CD4-positive, alpha-beta T cell (primary cell): ENCODE measurements around the gene DSCAML1. TPM values are rescaled to one million over a fixed set of nuclear protein-coding genes. Genes with fewer than 3 reads are reported as not detected.

ENCODE experiments used
- ATAC-seq: fragments of 200-7000 bp; cut with Tn5 transposase; one replicate; pipeline ENCODE4 v1.10.0; 2022; ENCODE audit warnings: mild to moderate bottlenecking; ENCODE audit not compliant: poor library complexity
- CTCF ChIA-PET: fragments of 350-600 bp; sonication (Branson Sonifier 250); formaldehyde crosslinking; loops from one replicate; lab custom pipeline; 2021; ENCODE audit warnings: antibody characterized with exemption, inconsistent platforms; lab: Charles Lee
- POLR2A ChIA-PET: fragments of 350-600 bp; sonication (Branson Sonifier 250); formaldehyde crosslinking; loops from one replicate; lab custom pipeline; 2021; ENCODE audit warnings: antibody characterized with exemption, inconsistent platforms; lab: Charles Lee
- DNase-seq, 14 experiments: peaks; one replicate each; pipeline ENCODE4 v3.0.0-alpha.2; 2013 to 2020; ENCODE audit warnings: mixed read lengths in 2 of 14
- H3K27ac ChIP-seq, 2 donors: one replicate each; pipeline versions ENCODE4 v1.5.1 to v1.7.0; 2013; ENCODE audit warnings: low read length in 2 of 2, low read depth in 1 of 2, mild to moderate bottlenecking in 1 of 2
- H3K27me3 ChIP-seq, 2 experiments: 1 replicate in 1 of 2; 2 replicates in 1 of 2; pipeline versions ENCODE4 v1.6.1 to v1.7.0; 2013; ENCODE audit warnings: low read length in 2 of 2, control low read depth in 1 of 2, mild to moderate bottlenecking in 1 of 2, moderate library complexity in 1 of 2; ENCODE audit not compliant: insufficient read depth in 2 of 2, control insufficient read depth in 1 of 2
- H3K36me3 ChIP-seq: one replicate; pipeline ENCODE4 v1.6.1; 2013; ENCODE audit warnings: low read length, control low read depth; ENCODE audit not compliant: insufficient read depth
- H3K4me1 ChIP-seq: one replicate; pipeline ENCODE4 v1.6.1; 2013; ENCODE audit warnings: low read length, control low read depth; ENCODE audit not compliant: insufficient read depth
- H3K4me3 ChIP-seq: one replicate; pipeline ENCODE4 v1.5.1; 2013; ENCODE audit warnings: mild to moderate bottlenecking, low read length, moderate library complexity
- H3K9me3 ChIP-seq, 2 experiments: 1 replicate in 1 of 2; 2 replicates in 1 of 2; pipeline versions ENCODE4 v1.6.1 to v1.7.0; 2013; ENCODE audit warnings: low read length in 2 of 2, mild to moderate bottlenecking in 2 of 2, control low read depth in 1 of 2, moderate library complexity in 1 of 2; ENCODE audit not compliant: control insufficient read depth in 1 of 2, insufficient read depth in 1 of 2
- H3K27ac Mint-ChIP-seq: one replicate; pipeline ENCODE4 v1.8.0; 2020; ENCODE audit warnings: mixed read lengths
- H3K27me3 Mint-ChIP-seq: one replicate; pipeline ENCODE4 v1.8.0; 2021; ENCODE audit warnings: mixed read lengths
- H3K36me3 Mint-ChIP-seq: one replicate; pipeline ENCODE4 v1.8.0; 2021; ENCODE audit warnings: low read depth, mixed read lengths
- H3K4me1 Mint-ChIP-seq: one replicate; pipeline ENCODE4 v1.8.0; 2021; ENCODE audit warnings: low read depth, mixed read lengths
- H3K4me3 Mint-ChIP-seq: one replicate; pipeline ENCODE4 v1.8.0; 2020; ENCODE audit warnings: mild to moderate bottlenecking, mixed read lengths
- H3K9me3 Mint-ChIP-seq: one replicate; pipeline ENCODE4 v1.8.0; 2020; ENCODE audit warnings: mixed read lengths
- intact Hi-C, 2 experiments: fragments of 100-400 bp; cut with DNase I in 1 of 2; cut with micrococcal nuclease in 1 of 2; formaldehyde crosslinking; loops; one replicate each; pipeline versions ENCODE4 v1.15.1 to v1.9.0; 2023 to 2025; cut with DNase I, micrococcal nuclease
- total RNA-seq, 174 experiments: library from RNA in 2 of 174; stranded (reverse) in 2 of 174; gene quantifications; one replicate each; pipeline ENCODE4 v1.2.3 and lab custom pipeline; 2021 to 2026
- TF ChIP-seq, protein P1 (sequence below): fragments of 200-600 bp; IDR thresholded peaks from one replicate; pipeline ENCODE4 v1.8.0; 2022; ENCODE audit warnings: antibody characterized with exemption, mild to moderate bottlenecking

Gene DSCAML1
- total RNA-seq, 2 experiments from 2014 or later, result 0.22 to 0.61 TPM

DNA sequence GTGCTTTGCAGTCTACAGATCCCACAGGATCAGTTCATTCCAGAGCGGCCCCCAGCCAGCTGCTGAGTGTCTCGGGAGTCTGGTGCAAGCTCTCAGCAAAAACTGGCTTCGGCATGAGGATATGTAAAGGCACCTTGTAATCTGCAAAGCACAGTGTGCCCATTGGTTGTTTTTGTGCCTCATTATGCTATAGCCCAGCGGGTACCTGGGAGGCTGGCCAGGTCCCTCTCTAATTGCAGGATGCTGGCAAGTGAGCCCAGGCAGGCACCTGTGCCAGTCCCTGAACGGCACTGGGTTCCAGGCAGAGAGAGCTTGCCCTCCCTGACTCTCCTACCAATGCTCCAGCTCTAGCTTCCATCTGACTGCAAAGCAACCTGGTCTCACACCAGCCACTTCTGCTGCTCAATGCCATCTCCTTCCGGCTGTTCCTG lies 128.7 kb downstream of the DSCAML1 start:
- POLR2A ChIA-PET, result no interaction called here
- no peaks in the 10 kb centered on the region for H3K36me3 Mint-ChIP-seq
- TF ChIP-seq, protein P1, sequence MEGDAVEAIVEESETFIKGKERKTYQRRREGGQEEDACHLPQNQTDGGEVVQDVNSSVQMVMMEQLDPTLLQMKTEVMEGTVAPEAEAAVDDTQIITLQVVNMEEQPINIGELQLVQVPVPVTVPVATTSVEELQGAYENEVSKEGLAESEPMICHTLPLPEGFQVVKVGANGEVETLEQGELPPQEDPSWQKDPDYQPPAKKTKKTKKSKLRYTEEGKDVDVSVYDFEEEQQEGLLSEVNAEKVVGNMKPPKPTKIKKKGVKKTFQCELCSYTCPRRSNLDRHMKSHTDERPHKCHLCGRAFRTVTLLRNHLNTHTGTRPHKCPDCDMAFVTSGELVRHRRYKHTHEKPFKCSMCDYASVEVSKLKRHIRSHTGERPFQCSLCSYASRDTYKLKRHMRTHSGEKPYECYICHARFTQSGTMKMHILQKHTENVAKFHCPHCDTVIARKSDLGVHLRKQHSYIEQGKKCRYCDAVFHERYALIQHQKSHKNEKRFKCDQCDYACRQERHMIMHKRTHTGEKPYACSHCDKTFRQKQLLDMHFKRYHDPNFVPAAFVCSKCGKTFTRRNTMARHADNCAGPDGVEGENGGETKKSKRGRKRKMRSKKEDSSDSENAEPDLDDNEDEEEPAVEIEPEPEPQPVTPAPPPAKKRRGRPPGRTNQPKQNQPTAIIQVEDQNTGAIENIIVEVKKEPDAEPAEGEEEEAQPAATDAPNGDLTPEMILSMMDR, result no peak
- no peak overlapping the region for H3K27ac Mint-ChIP-seq
- no peak for DNase-seq
- H3K9me3 Mint-ChIP-seq, result no peaks in the 10 kb centered on the region
- Histone ChIP-seq H3K9me3 (no peaks in the 10 kb centered on the region), H3K27ac (no peak overlapping the region), H3K4me1 (no peaks in the 10 kb centered on the region), H3K4me3 (no peak overlapping the region), H3K27me3 (no peaks in the 10 kb centered on the region), H3K36me3 (no peaks in the 10 kb centered on the region)
- CTCF ChIA-PET, result no interaction called here
- H3K27me3 Mint-ChIP-seq, result peaks cover 5% of the 10 kb centered on the region
- ATAC-seq, result no peak
- intact Hi-C loops, result no loop called here
- no peak overlapping the region for H3K4me3 Mint-ChIP-seq
- H3K4me1 Mint-ChIP-seq, result no peaks in the 10 kb centered on the region

DNA sequence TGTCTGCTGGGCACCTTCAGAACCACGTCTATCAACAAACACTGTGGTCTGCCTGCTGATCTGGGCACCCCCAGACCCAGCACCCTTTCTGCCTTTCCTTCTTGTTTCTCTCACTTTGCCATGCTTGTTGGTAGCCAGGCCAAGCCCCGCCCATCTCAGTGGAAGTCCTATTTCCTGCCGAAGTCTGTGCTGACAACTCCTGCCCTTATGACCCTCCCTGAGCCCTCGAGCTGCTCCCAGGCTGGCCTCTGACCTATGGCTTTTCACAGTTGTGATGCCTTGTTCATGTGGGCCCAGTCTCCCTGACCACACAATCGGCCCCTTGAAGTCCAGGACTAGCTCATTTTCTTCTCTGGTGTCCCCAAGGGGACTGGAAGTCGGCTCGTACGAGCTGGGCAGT lies 132.1 kb downstream of the DSCAML1 start:
- Mint-ChIP-seq H3K27ac (no peak overlapping the region), H3K9me3 (no peaks in the 10 kb centered on the region), H3K27me3 (no peaks in the 10 kb centered on the region), H3K4me3 (no peak overlapping the region), H3K4me1 (no peaks in the 10 kb centered on the region), H3K36me3 (no peaks in the 10 kb centered on the region)
- Histone ChIP-seq H3K27ac (no peak overlapping the region), H3K9me3 (no peaks in the 10 kb centered on the region), H3K4me1 (no peaks in the 10 kb centered on the region), H3K36me3 (no peaks in the 10 kb centered on the region), H3K27me3 (no peaks in the 10 kb centered on the region), H3K4me3 (no peak overlapping the region)
- ChIA-PET CTCF (no interaction called here), POLR2A (no interaction called here)
- no peak for DNase-seq
- ATAC-seq, result no peak
- intact Hi-C loops, result no loop called here
- TF ChIP-seq, protein P1, result no peak

DNA sequence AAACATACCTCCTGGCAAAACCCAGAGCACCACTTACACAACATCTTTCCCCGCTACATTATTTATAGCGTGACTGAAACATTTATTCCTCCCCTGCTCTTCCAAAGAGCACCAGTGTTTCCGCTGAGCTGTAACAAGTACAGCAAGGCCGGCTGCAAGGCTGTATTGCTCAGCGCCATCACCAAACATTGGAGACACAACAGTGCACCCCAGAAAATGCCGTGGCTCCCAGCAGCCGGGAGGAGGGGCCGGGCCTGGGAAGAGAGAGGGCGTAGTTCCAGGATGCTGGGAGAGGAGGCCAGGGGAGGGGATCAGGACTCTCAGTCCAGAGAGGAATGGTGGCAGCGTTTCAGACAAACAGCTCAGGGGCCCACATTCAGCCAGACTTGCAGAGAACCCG lies 133.2 kb downstream of the DSCAML1 start:
- intact Hi-C loops, result no loop called here
- no peaks in the 10 kb centered on the region for H3K36me3 Mint-ChIP-seq
- no peaks in the 10 kb centered on the region for H3K36me3 ChIP-seq
- no peaks in the 10 kb centered on the region for H3K4me1 Mint-ChIP-seq
- H3K9me3 Mint-ChIP-seq, result no peaks in the 10 kb centered on the region
- H3K4me3 Mint-ChIP-seq, result no peak overlapping the region
- no peak overlapping the region for H3K4me3 ChIP-seq
- H3K27me3 Mint-ChIP-seq, result no peaks in the 10 kb centered on the region
- H3K27ac ChIP-seq, result no peak overlapping the region
- no peaks in the 10 kb centered on the region for H3K9me3 ChIP-seq
- H3K27me3 ChIP-seq, result no peaks in the 10 kb centered on the region
- POLR2A ChIA-PET, result no interaction called here
- TF ChIP-seq, protein P1, result no peak
- ATAC-seq, result no peak
- no peak for DNase-seq
- H3K27ac Mint-ChIP-seq, result no peak overlapping the region
- CTCF ChIA-PET, result no interaction called here
- H3K4me1 ChIP-seq, result no peaks in the 10 kb centered on the region
